ENCODE data around the gene SPATA22. TPM values are rescaled to one million over a fixed set of nuclear protein-coding genes. Genes with fewer than 3 reads are reported as not detected.

SPATA22 gene
- total RNA-seq, 1 experiment from 2014 or later = not detected

DNA sequence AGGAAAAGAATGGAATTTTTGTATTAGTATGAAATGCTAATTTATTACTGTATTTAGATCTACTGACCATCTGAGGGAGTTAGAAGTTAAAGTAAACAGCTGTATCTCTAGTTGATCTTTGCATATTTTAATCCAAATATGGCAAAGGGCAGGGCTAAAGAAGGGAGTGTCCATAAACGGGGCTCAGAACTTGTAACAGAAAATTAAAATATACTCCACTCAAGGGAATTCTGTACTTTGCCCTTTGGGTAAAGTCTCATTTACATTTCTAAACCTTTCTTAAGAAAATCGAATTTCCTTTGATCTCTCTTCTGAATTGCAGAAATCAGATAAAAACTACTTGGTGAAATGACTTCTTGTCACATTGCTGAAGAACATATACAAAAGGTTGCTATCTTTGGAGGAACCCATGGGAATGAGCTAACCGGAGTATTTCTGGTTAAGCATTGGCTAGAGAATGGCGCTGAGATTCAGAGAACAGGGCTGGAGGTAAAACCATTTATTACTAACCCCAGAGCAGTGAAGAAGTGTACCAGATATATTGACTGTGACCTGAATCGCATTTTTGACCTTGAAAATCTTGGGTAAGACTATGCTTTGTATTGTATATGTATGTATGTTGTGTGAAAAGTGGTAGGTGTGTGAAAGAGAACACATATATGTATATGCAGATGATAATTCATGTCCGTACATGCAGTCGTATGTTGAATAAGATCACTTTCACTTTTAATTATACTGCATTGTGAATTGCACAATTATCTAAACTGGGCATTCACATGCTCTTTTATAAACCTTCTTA lies 4.4 kb upstream of the SPATA22 start, which contains the start of gene ASPA:
Gene ASPA (plus strand): TSS at position 186 of the 799 bp plus-strand sequence. CDS start 163 bp downstream, at position 349.
- DNase-seq (ENCODE audit: low spot score) = no peak
- Histone ChIP-seq H3K36me3 (ENCODE audit: insufficient read depth, low read length, poor library complexity, severe bottlenecking) (no peaks in the 10 kb centered on the region), H3K9me3 (ENCODE audit: low read depth, low read length, poor library complexity, severe bottlenecking) (no peaks in the 10 kb centered on the region), H3K27me3 (replicated peaks; ENCODE audit: insufficient read depth, low read depth, low read length, poor library complexity) (peaks cover 10% of the 10 kb centered on the region), H3K27ac (ENCODE audit: low read depth, low read length, poor library complexity, severe bottlenecking) (no peak within 1 kb of the TSS), H3K4me1 (ENCODE audit: insufficient read depth, low read length, poor library complexity, severe bottlenecking) (no peaks in the 10 kb centered on the region), H3K4me3 (ENCODE audit: low read depth, low read length, poor library complexity, severe bottlenecking) (peak within 1 kb of the TSS; percentile 35)
- BruUV-seq (replicated peaks) = no TSS peak
- ChIA-PET CTCF (no interaction called here), POLR2A (ENCODE audit: low non-redundant PET) (no interaction called here)
- intact Hi-C loops (cut with micrococcal nuclease; ENCODE audit: unreplicated experiment) = no loop called here
- TF ChIP-seq, protein P1, sequence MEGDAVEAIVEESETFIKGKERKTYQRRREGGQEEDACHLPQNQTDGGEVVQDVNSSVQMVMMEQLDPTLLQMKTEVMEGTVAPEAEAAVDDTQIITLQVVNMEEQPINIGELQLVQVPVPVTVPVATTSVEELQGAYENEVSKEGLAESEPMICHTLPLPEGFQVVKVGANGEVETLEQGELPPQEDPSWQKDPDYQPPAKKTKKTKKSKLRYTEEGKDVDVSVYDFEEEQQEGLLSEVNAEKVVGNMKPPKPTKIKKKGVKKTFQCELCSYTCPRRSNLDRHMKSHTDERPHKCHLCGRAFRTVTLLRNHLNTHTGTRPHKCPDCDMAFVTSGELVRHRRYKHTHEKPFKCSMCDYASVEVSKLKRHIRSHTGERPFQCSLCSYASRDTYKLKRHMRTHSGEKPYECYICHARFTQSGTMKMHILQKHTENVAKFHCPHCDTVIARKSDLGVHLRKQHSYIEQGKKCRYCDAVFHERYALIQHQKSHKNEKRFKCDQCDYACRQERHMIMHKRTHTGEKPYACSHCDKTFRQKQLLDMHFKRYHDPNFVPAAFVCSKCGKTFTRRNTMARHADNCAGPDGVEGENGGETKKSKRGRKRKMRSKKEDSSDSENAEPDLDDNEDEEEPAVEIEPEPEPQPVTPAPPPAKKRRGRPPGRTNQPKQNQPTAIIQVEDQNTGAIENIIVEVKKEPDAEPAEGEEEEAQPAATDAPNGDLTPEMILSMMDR (conservative IDR thresholded peaks at IDR 0.05; ENCODE audit: low read depth, low read length) = no peak
- no peak for TF ChIP-seq EZH2 (IDR thresholded peaks at IDR 0.05; ENCODE audit: borderline replicate concordance, low read depth, low read length, poor library complexity, severe bottlenecking)

DNA sequence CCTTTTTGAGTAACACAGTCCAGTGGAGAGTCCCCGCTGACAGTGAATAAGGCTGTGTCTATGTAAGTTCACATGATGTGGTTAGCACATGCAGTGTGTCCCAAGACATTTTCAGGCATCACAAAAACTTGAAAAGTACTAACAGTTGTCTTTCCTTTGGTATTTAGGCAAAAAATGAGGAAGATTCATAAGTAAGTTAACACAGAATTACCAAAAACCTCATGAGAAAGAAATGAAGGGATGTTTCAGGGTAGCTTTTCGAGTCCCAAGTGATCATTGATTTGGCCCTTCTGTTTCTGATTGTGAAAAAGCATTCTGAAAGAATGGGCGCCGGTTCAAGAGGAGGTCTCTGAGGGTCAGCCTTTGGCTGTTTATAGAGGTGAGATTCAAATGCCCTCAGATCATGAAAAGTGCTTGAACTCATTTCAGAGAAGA lies 3.6 kb upstream of the SPATA22 start:
- ChIA-PET POLR2A (ENCODE audit: low non-redundant PET) (no interaction called here), CTCF (no interaction called here)
- no peaks in the 10 kb centered on the region for H3K36me3 ChIP-seq (ENCODE audit: insufficient read depth, low read length, poor library complexity, severe bottlenecking)
- no peak for TF ChIP-seq EZH2 (IDR thresholded peaks at IDR 0.05; ENCODE audit: borderline replicate concordance, low read depth, low read length, poor library complexity, severe bottlenecking)
- TF ChIP-seq, protein P1 (conservative IDR thresholded peaks at IDR 0.05; ENCODE audit: low read depth, low read length) = no peak
- no peak for DNase-seq (ENCODE audit: low spot score)
- H3K27me3 ChIP-seq (replicated peaks; ENCODE audit: insufficient read depth, low read depth, low read length, poor library complexity) = peaks cover 4% of the 10 kb centered on the region
- no peaks in the 10 kb centered on the region for H3K4me1 ChIP-seq (ENCODE audit: insufficient read depth, low read length, poor library complexity, severe bottlenecking)
- no peak overlapping the region for H3K4me3 ChIP-seq (ENCODE audit: low read depth, low read length, poor library complexity, severe bottlenecking)
- intact Hi-C loops (cut with micrococcal nuclease; ENCODE audit: unreplicated experiment) = no loop called here
- H3K27ac ChIP-seq (ENCODE audit: low read depth, low read length, poor library complexity, severe bottlenecking) = no peak overlapping the region
- BruUV-seq (replicated peaks) = no TSS peak
- no peaks in the 10 kb centered on the region for H3K9me3 ChIP-seq (ENCODE audit: low read depth, low read length, poor library complexity, severe bottlenecking)

DNA sequence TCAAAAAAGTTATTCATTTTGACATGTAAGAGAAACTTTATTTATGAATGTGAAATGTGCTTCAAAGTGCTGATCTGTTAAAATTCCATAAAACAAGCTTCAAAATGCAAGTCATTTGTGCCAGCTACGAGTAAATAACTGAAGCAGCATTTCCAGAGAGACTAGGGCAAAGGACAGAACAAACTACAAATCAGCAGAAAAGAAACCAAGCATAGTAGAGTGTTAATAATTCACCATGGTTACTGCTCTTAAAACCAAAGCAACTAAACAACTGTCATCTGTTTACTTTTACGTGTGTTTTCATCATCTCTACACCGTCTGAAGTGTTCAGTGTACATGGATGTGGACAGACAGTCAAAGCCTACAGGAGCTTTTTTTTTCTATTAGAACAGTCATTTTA lies 2.6 kb upstream of the SPATA22 start:
- no peaks in the 10 kb centered on the region for H3K9me3 ChIP-seq (ENCODE audit: low read depth, low read length, poor library complexity, severe bottlenecking)
- H3K36me3 ChIP-seq (ENCODE audit: insufficient read depth, low read length, poor library complexity, severe bottlenecking) = no peaks in the 10 kb centered on the region
- ChIA-PET CTCF (no interaction called here), POLR2A (ENCODE audit: low non-redundant PET) (no interaction called here)
- no TSS peak for BruUV-seq (replicated peaks)
- H3K4me3 ChIP-seq (ENCODE audit: low read depth, low read length, poor library complexity, severe bottlenecking) = no peak overlapping the region
- no peak overlapping the region for H3K27ac ChIP-seq (ENCODE audit: low read depth, low read length, poor library complexity, severe bottlenecking)
- no peak for DNase-seq (ENCODE audit: low spot score)
- H3K4me1 ChIP-seq (ENCODE audit: insufficient read depth, low read length, poor library complexity, severe bottlenecking) = no peaks in the 10 kb centered on the region
- intact Hi-C loops (cut with micrococcal nuclease; ENCODE audit: unreplicated experiment) = no loop called here
- TF ChIP-seq, protein P1 (conservative IDR thresholded peaks at IDR 0.05; ENCODE audit: low read depth, low read length) = no peak
- no peak for TF ChIP-seq EZH2 (IDR thresholded peaks at IDR 0.05; ENCODE audit: borderline replicate concordance, low read depth, low read length, poor library complexity, severe bottlenecking)
- peaks cover 4% of the 10 kb centered on the region for H3K27me3 ChIP-seq (replicated peaks; ENCODE audit: insufficient read depth, low read depth, low read length, poor library complexity)
